Testis (tissue), 3 donors: ENCODE data around the gene ADPRHL1. TPM values are rescaled to one million over a fixed set of nuclear protein-coding genes. Genes with fewer than 3 reads are reported as not detected.
"Not testable (repeated sequence)": the region's sequence is repeated elsewhere in the genome, so short reads cannot be mapped to it uniquely, and the experiment has no call there.

ENCODE experiments used
- DNase-seq: peaks from one replicate; pipeline ENCODE4 v3.0.0-alpha.2; 2019
- H3K27ac ChIP-seq, 2 donors: fragments of 200-600 bp; sonication (generic); one replicate each; pipeline ENCODE4 v1.5.1; 2019
- H3K27me3 ChIP-seq: fragments of 200-600 bp; sonication (generic); one replicate; pipeline ENCODE4 v1.5.1; 2019
- H3K36me3 ChIP-seq: fragments of 200-600 bp; sonication (generic); one replicate; pipeline ENCODE4 v1.5.1; 2017; ENCODE audit warnings: low read depth; ENCODE audit errors: missing control alignments
- H3K4me1 ChIP-seq: fragments of 200-600 bp; sonication (generic); one replicate; pipeline ENCODE4 v1.5.1; 2019
- H3K4me3 ChIP-seq, 2 donors: fragments of 200-600 bp; sonication (generic); one replicate each; pipeline ENCODE4 v1.5.1; 2017 to 2019
- H3K9me3 ChIP-seq: fragments of 200-600 bp; sonication (generic); one replicate; pipeline ENCODE4 v1.5.1; 2017
- CTCF ChIP-seq, 3 experiments: fragments of 450-650 bp in 2 of 3; fragments of 200-600 bp in 1 of 3; sonication (generic) in 1 of 3; IDR thresholded peaks; one replicate each; pipeline ENCODE4 v1.5.1; 2016 to 2019; ENCODE audit warnings: antibody characterized with exemption in 3 of 3, mild to moderate bottlenecking in 2 of 3, moderate library complexity in 1 of 3
- POLR2A ChIP-seq: fragments of 450-650 bp; IDR thresholded peaks from one replicate; pipeline ENCODE4 v1.6.1; 2017; ENCODE audit warnings: antibody characterized with exemption, mild to moderate bottlenecking, moderate library complexity
- WGBS, 2 donors: methylation state at CpG; one replicate each; pipeline ENCODE4 v1.1.5; 2018; 5-methylcytosine and 5-hydroxymethylcytosine counted together
- intact Hi-C: fragments of 100-400 bp; cut with DNase I; formaldehyde crosslinking; loops from one replicate; pipeline ENCODE4 v1.15.1; 2023; ENCODE audit warnings: low total_unique reads
- polyA plus RNA-seq: library from polyadenylated mRNA; stranded (reverse); fragments of 350-450 nt; fragmentation: Illumina TruSeq; extraction: RNeasy Lipid Tissue Mini Kit (QIAGEN cat#74804); gene quantifications from one replicate; pipeline ENCODE4 v1.2.3, GENCODE V29; 2014; ENCODE audit warnings: low read depth, low replicate concordance; ENCODE audit not compliant: insufficient read depth
- total RNA-seq, 2 donors: library from RNA; depleted of rRNA; stranded (reverse); fragments of >200 nt; gene quantifications; one replicate each; pipeline ENCODE4 v1.2.3, GENCODE V29; 2016

ADPRHL1 gene
- total and polyA plus RNA-seq, 3 donors from 2014 or later: 6.2 to 9.3 (median 6.6) TPM

- intact Hi-C loops: no loop called here
- no peaks in the 10 kb centered on the region for H3K27me3 ChIP-seq
- H3K4me1 ChIP-seq: no peaks in the 10 kb centered on the region
- H3K27ac ChIP-seq: no peak overlapping the region
- whole genome bisulfite sequencing, 2 donors: 83 to 84% methylated on average over 17 to 20 of the region's 20 CpGs
- H3K4me3 ChIP-seq: no peak overlapping the region
- no peak for TF ChIP-seq POLR2A
- no peak for TF ChIP-seq CTCF (IDR thresholded peaks at IDR 0.05)
- H3K36me3 ChIP-seq: no peaks in the 10 kb centered on the region
- DNase-seq: no peak
- H3K9me3 ChIP-seq: no peaks in the 10 kb centered on the region
These were observed 79.3 kb downstream of the ADPRHL1 start for GRCh38 chr13:113373811-113374485.

GRCh38 chr13:113371701-113372100 lies 81.6 kb downstream of the ADPRHL1 start:
- H3K4me1 ChIP-seq, H3K4me3 ChIP-seq, H3K36me3 ChIP-seq, H3K27ac ChIP-seq, H3K27me3 ChIP-seq, DNase-seq, intact Hi-C loops, H3K9me3 ChIP-seq: not testable (repeated sequence)
- 100% methylated on average over 3 of the region's 3 CpGs for WGBS, 2 donors

- intact Hi-C loops: no loop called here
- Histone ChIP-seq H3K36me3 (no peaks in the 10 kb centered on the region), H3K4me3 (no peak overlapping the region), H3K27me3 (no peaks in the 10 kb centered on the region), H3K27ac (no peak overlapping the region), H3K9me3 (no peaks in the 10 kb centered on the region), H3K4me1 (no peaks in the 10 kb centered on the region)
- no peak for DNase-seq
- 83 to 87% methylated on average over 12 to 13 of the region's 13 CpGs for WGBS, 2 donors
- TF ChIP-seq CTCF (IDR thresholded peaks at IDR 0.05) (no peak), POLR2A (no peak)
These were observed 82.2 kb downstream of the ADPRHL1 start for GRCh38 chr13:113371061-113371460.

DNA sequence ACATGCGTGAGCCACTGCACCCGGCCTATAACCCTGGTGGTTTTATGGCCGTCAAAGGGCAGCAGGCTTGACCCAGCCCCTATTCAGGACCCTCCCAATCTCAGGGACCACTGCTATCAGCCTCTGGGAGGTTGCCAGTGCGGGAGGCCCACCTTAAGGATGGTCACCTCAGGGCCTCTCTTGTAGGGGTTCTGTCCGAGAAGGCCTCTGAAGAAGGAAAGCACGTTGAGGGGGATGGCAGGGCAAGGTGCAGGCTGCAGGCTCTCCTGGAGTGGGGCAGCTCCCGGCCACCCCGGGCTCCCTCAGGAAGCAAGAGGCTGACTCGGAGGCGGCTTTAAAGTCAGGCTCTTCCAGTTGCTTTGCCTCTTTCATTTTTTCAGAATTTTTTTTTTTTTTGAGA lies 83.4 kb downstream of the ADPRHL1 start:
- DNase-seq: no peak
- Histone ChIP-seq H3K27ac (no peak overlapping the region), H3K36me3 (no peaks in the 10 kb centered on the region), H3K4me3 (no peak overlapping the region), H3K9me3 (no peaks in the 10 kb centered on the region), H3K4me1 (peaks cover 4% of the 10 kb centered on the region), H3K27me3 (no peaks in the 10 kb centered on the region)
- 84 to 92% methylated on average over 2 to 10 of the region's 10 CpGs for WGBS, 2 donors
- TF ChIP-seq CTCF (IDR thresholded peaks at IDR 0.05) (no peak), POLR2A (no peak)
- intact Hi-C loops: no loop called here

GRCh38 chr13:113369189-113369588 lies 84.1 kb downstream of the ADPRHL1 start:
- WGBS, 2 donors: 83 to 92% methylated on average over 19 to 28 of the region's 29 CpGs
- DNase-seq: no peak
- Histone ChIP-seq H3K36me3 (no peaks in the 10 kb centered on the region), H3K27me3 (no peaks in the 10 kb centered on the region), H3K9me3 (no peaks in the 10 kb centered on the region), H3K4me1 (peaks cover 9% of the 10 kb centered on the region), H3K27ac (no peak overlapping the region), H3K4me3 (no peak overlapping the region)
- intact Hi-C loops: no loop called here
- TF ChIP-seq CTCF (IDR thresholded peaks at IDR 0.05): no peak

DNA sequence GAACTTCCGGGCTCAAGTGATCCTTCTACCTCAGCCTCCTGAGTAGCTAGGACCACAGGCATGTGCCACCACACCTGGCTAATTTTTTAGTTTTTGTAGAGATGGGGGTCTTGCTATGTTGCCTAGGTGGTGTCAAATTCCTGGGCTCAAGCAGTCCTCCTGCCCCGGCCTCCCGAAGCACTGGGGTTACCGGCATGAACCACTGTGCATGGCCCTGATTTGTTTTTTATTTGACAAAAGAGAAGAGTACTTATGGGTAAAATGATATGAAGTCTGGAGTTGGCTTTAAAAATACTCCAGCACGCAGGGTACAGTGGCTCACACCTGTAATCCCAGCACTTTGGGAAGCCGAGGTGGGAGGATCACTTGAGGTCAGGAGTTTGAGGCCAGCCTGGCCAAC lies 84.9 kb downstream of the ADPRHL1 start:
- H3K36me3 ChIP-seq, H3K27me3 ChIP-seq, DNase-seq, H3K4me1 ChIP-seq, H3K27ac ChIP-seq, intact Hi-C loops, H3K9me3 ChIP-seq, H3K4me3 ChIP-seq: not testable (repeated sequence)
- 91 to 92% methylated on average over 6 of the region's 6 CpGs for WGBS, 2 donors
